Osteocyte (in vitro differentiated cells): ENCODE measurements around the gene MYO1B. TPM values are rescaled to one million over a fixed set of nuclear protein-coding genes. Genes with fewer than 3 reads are reported as not detected.
A peak's percentile ranks its signal among the peaks of the same experiment; 100 is the strongest.

Experiments used
- DNase-seq: peaks from one replicate; pipeline ENCODE4 v3.0.0; 2021; ENCODE audit warnings: mixed read lengths; ENCODE audit not compliant: unreplicated experiment; ENCODE audit errors: extremely low spot score
- H3K27ac Mint-ChIP-seq: one replicate; pipeline ENCODE4 v1.8.0; 2021; ENCODE audit warnings: mild to moderate bottlenecking, mixed read lengths; ENCODE audit not compliant: unreplicated experiment
- H3K27me3 Mint-ChIP-seq: one replicate; pipeline ENCODE4 v1.8.0; 2021; ENCODE audit warnings: mixed read lengths; ENCODE audit not compliant: unreplicated experiment
- H3K36me3 Mint-ChIP-seq: one replicate; pipeline ENCODE4 v1.8.0; 2021; ENCODE audit warnings: mixed read lengths; ENCODE audit not compliant: unreplicated experiment
- H3K4me1 Mint-ChIP-seq: one replicate; pipeline ENCODE4 v1.8.0; 2021; ENCODE audit warnings: mixed read lengths; ENCODE audit not compliant: unreplicated experiment
- H3K4me3 Mint-ChIP-seq: one replicate; pipeline ENCODE4 v1.8.0; 2021; ENCODE audit warnings: mild to moderate bottlenecking, moderate library complexity, mixed read lengths; ENCODE audit not compliant: unreplicated experiment
- H3K9me3 Mint-ChIP-seq: one replicate; pipeline ENCODE4 v1.8.0; 2021; ENCODE audit warnings: mixed read lengths; ENCODE audit not compliant: unreplicated experiment
- CTCF ChIP-seq: fragments of 200-600 bp; sonication (generic); IDR thresholded peaks from 2 replicates; pipeline ENCODE4 v1.5.0; 2021; ENCODE audit warnings: antibody characterized with exemption, mild to moderate bottlenecking, moderate library complexity
- total RNA-seq: library from RNA; stranded (reverse); gene quantifications from 2 replicates; pipeline ENCODE4 v1.2.1, GENCODE V29; 2021

The MYO1B gene
- total RNA-seq, 1 donor from 2014 or later: 91.1 TPM

DNA sequence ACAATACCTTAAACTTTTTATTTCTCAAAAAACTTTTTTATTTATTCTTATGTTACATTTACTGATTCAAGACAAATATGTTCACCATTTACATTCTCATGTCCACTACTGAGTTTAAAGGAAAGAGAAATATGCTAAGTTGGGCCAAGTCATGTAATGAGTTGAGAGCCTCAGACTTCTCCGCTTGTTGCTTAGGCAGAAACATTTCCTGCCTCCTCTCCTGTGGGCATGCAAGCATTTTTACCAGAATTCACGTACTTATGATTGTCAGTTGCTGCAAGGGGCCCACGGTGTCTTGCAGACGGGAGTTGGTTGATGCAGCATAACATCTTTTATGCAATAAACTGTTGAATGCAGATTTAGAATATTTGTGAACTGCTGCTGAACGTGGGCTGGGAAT, 51.8 kb downstream of the MYO1B start:
- Mint-ChIP-seq H3K27me3 (no peaks in the 10 kb centered on the region), H3K4me3 (no peak overlapping the region), H3K9me3 (no peaks in the 10 kb centered on the region), H3K36me3 (peaks cover 14% of the 10 kb centered on the region), H3K4me1 (peaks cover 42% of the 10 kb centered on the region), H3K27ac (no peak overlapping the region)
- DNase-seq: no peak
- TF ChIP-seq CTCF: no peak

GRCh38 chr2:191298306-191298705, 53.1 kb downstream of the MYO1B start:
- peaks cover 16% of the 10 kb centered on the region for H3K36me3 Mint-ChIP-seq
- H3K4me1 Mint-ChIP-seq: peaks cover 45% of the 10 kb centered on the region
- no peak overlapping the region for H3K4me3 Mint-ChIP-seq
- no peaks in the 10 kb centered on the region for H3K9me3 Mint-ChIP-seq
- no peak overlapping the region for H3K27ac Mint-ChIP-seq
- no peak for TF ChIP-seq CTCF
- no peaks in the 10 kb centered on the region for H3K27me3 Mint-ChIP-seq
- no peak for DNase-seq

GRCh38 chr2:191299010-191299409, 53.8 kb downstream of the MYO1B start:
- H3K27ac Mint-ChIP-seq: no peak overlapping the region
- no peaks in the 10 kb centered on the region for H3K9me3 Mint-ChIP-seq
- no peaks in the 10 kb centered on the region for H3K27me3 Mint-ChIP-seq
- H3K36me3 Mint-ChIP-seq: peaks cover 16% of the 10 kb centered on the region
- no peak for DNase-seq
- TF ChIP-seq CTCF: peak; percentile 38
- no peak overlapping the region for H3K4me3 Mint-ChIP-seq
- peaks cover 48% of the 10 kb centered on the region for H3K4me1 Mint-ChIP-seq

DNA sequence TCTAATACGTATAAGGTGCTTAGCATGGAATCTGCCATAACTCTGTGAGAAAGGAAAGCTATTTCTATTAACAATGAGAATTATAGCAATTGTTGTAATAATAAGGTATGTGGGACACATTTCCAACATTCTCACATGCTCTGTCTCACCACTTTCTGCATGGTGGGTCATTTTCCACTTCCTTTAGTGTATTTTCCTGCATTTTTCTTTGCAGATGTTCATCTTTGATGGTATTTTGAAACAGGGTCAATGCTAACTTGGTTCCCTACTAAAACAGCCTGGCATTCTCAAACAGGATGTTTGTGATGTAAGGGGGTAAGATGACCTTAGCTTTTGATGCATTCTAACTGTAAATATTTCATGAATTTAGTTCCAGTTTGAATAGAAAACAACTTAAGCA, 54.7 kb downstream of the MYO1B start:
- TF ChIP-seq CTCF: no peak
- no peak overlapping the region for H3K27ac Mint-ChIP-seq
- no peak overlapping the region for H3K4me3 Mint-ChIP-seq
- DNase-seq: no peak
- H3K9me3 Mint-ChIP-seq: no peaks in the 10 kb centered on the region
- peaks cover 16% of the 10 kb centered on the region for H3K36me3 Mint-ChIP-seq
- no peaks in the 10 kb centered on the region for H3K27me3 Mint-ChIP-seq
- H3K4me1 Mint-ChIP-seq: peaks cover 52% of the 10 kb centered on the region

DNA sequence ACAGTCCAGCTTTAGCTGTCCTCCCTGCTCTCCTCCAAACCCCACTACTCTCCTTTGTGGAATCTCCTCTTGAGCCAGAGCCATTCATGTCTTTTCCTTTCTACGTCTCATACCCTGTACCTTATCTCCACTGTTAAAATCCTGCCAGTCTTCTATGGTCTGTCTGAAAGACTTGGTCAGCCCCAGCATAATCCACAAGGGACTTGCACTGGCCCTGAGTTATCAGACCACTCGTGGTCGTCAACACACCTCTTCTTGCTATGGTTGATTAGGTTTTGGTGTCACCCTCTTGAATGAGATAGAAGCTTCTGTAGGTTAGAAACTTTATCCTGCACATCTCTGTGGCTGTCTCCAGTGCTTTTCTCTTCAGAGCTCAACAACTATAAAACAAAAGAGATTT, 56.8 kb downstream of the MYO1B start:
- peaks cover 14% of the 10 kb centered on the region for H3K36me3 Mint-ChIP-seq
- no peak overlapping the region for H3K27ac Mint-ChIP-seq
- H3K4me3 Mint-ChIP-seq: no peak overlapping the region
- no peak for TF ChIP-seq CTCF
- no peaks in the 10 kb centered on the region for H3K27me3 Mint-ChIP-seq
- DNase-seq: no peak
- no peaks in the 10 kb centered on the region for H3K9me3 Mint-ChIP-seq
- H3K4me1 Mint-ChIP-seq: peaks cover 45% of the 10 kb centered on the region
